Activated CD8-positive, alpha-beta memory T cell treated with anti-CD3 and anti-CD28 coated beads, Interleukin-2, amount 10 ng/mL, durations not matched to agents 7 days and 5 days (primary cell): ENCODE results near the gene ZNF730. TPM values are rescaled to one million over a fixed set of nuclear protein-coding genes. Genes with fewer than 3 reads are reported as not detected.
"Not testable (repeated sequence)": the region's sequence is repeated elsewhere in the genome, so short reads cannot be mapped to it uniquely, and the experiment has no call there.

Experiments
- ATAC-seq: fragments of 150-1000 bp; cut with Tn5 transposase; one replicate; pipeline ENCODE4 v1.10.0; 2021; ENCODE audit warnings: moderate library complexity
- CTCF ChIA-PET: fragments of 350-600 bp; sonication (Branson Sonifier 250); formaldehyde crosslinking; loops from one replicate; lab custom pipeline; 2021; ENCODE audit warnings: antibody characterized with exemption; lab: Charles Lee
- DNase-seq: peaks from one replicate; pipeline ENCODE4 v3.0.0-alpha.2; 2020
- H3K27ac Mint-ChIP-seq: one replicate; pipeline ENCODE4 v1.8.0; 2021; ENCODE audit warnings: mild to moderate bottlenecking, mixed read lengths
- H3K27me3 Mint-ChIP-seq: one replicate; pipeline ENCODE4 v1.8.0; 2021; ENCODE audit warnings: mixed read lengths
- H3K36me3 Mint-ChIP-seq: one replicate; pipeline ENCODE4 v1.8.0; 2021; ENCODE audit warnings: mild to moderate bottlenecking, mixed read lengths
- H3K4me1 Mint-ChIP-seq: one replicate; pipeline ENCODE4 v1.8.0; 2021; ENCODE audit warnings: mixed read lengths
- H3K4me3 Mint-ChIP-seq: one replicate; pipeline ENCODE4 v1.8.0; 2021; ENCODE audit warnings: mild to moderate bottlenecking, moderate library complexity, mixed read lengths
- H3K9me3 Mint-ChIP-seq: one replicate; pipeline ENCODE4 v1.8.0; 2022; ENCODE audit warnings: low read depth, mixed read lengths
- total RNA-seq, 2 experiments: library from RNA; stranded (reverse); gene quantifications; one replicate each; pipeline ENCODE4 v1.2.3, GENCODE V29; 2021

Gene ZNF730
- under 1 TPM; 0.45 to 0.50 TPM for total RNA-seq

DNA sequence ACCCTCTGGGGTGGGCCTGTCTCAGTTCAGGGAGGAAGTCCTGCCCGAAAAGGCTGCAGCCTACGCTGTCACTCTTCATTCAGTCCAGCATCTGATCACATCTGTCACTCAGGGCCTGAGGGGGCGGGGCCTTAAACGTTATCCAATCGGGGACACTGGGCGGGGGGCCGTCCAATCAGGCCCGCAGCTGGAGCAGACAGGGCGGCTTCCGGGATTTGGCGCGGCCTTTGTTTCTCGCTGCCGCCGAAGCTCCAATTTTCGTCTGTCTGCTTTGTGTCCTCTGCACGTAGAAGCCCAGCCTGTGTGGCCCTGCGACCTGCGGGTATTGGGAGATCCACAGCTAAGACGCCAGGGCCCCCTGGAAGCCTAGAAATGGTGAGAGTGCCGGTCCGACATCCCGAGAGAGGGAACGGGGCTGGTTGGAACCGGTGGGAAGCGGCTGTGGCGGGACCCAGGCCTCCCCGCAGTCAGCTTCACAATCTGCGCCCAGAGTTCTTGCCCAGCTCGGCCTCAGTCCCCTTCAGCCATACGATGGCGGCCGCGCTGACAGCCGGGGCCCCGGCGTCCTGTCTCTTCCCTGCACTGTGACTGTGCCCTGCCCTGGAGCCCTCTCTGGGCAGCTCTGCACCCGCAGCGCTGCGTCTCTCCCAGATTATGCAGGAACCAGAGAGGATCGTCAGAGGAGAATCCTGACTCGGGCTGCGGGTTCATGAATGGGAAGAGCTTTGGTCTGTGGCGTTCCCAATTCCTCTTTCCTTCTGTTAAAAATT, at the start of gene ZNF730:
TSS of gene ZNF730 (plus strand) at position 224 of the 770 bp plus-strand sequence. CDS start at position 373, 149 bp downstream.
- peaks cover 13% of the 10 kb centered on the region for H3K9me3 Mint-ChIP-seq
- peaks cover 7% of the 10 kb centered on the region for H3K36me3 Mint-ChIP-seq
- DNase-seq (no peak), ATAC-seq (peak; percentile 33)
- peak within 1 kb of the TSS; percentile 40 for H3K27ac Mint-ChIP-seq
- no peaks in the 10 kb centered on the region for H3K4me1 Mint-ChIP-seq
- H3K27me3 Mint-ChIP-seq: no peaks in the 10 kb centered on the region
- CTCF ChIA-PET: no interaction called here
- peak within 1 kb of the TSS; percentile 65 for H3K4me3 Mint-ChIP-seq

GRCh38 chr19:23070353-23071146, 46.3 kb upstream of the ZNF730 start:
- Mint-ChIP-seq H3K4me1 (no peaks in the 10 kb centered on the region), H3K9me3 (peaks cover 32% of the 10 kb centered on the region), H3K36me3 (peaks cover 1% of the 10 kb centered on the region), H3K27me3 (peaks cover 3% of the 10 kb centered on the region), H3K27ac (no peak overlapping the region), H3K4me3 (no peak overlapping the region)
- CTCF ChIA-PET: no interaction called here
- ATAC-seq (no peak), DNase-seq (no peak)

DNA sequence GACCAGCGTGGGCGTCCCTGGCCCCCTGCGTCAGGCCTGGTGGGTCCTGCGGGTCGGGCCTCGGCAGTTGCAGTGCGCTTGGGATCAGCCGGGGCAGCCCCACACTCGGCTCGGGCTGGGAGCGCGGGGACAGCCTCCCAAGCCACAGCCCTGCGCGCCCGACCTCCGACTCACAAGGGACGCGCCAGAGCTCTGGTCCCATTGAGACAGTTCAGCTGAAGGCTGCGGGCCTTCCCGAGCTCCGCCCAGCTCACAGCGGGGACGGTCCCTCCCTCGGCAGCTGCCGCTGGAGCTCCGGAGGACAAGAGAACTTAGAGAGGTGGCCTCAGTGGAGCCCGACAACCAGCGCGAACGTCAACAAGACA, 45.7 kb upstream of the ZNF730 start:
- Mint-ChIP-seq H3K9me3 (peaks cover 31% of the 10 kb centered on the region), H3K4me3 (no peak overlapping the region), H3K36me3 (peaks cover 4% of the 10 kb centered on the region), H3K27me3 (peaks cover 3% of the 10 kb centered on the region), H3K4me1 (no peaks in the 10 kb centered on the region), H3K27ac (no peak overlapping the region)
- CTCF ChIA-PET: no interaction called here
- no peak for ATAC-seq
- no peak for DNase-seq

GRCh38 chr19:23075031-23075733, 41.6 kb upstream of the ZNF730 start:
- H3K27me3 Mint-ChIP-seq: peaks cover 3% of the 10 kb centered on the region
- CTCF ChIA-PET: no interaction called here
- ATAC-seq (no peak), DNase-seq (no peak)
- no peaks in the 10 kb centered on the region for H3K4me1 Mint-ChIP-seq
- H3K4me3 Mint-ChIP-seq: peak overlapping the region; percentile 41
- H3K27ac Mint-ChIP-seq: peak overlapping the region; percentile 43
- peaks cover 28% of the 10 kb centered on the region for H3K9me3 Mint-ChIP-seq
- peaks cover 6% of the 10 kb centered on the region for H3K36me3 Mint-ChIP-seq

GRCh38 chr19:23077776-23078175, 39.0 kb upstream of the ZNF730 start:
- not testable (repeated sequence) for H3K27me3 Mint-ChIP-seq

GRCh38 chr19:23093832-23094231, 23.0 kb upstream of the ZNF730 start:
- CTCF ChIA-PET: no interaction called here
- Mint-ChIP-seq H3K36me3 (peaks cover 6% of the 10 kb centered on the region), H3K9me3 (peaks cover 52% of the 10 kb centered on the region), H3K4me3 (no peak overlapping the region), H3K4me1 (no peaks in the 10 kb centered on the region), H3K27me3 (no peaks in the 10 kb centered on the region), H3K27ac (no peak overlapping the region)
- no peak for ATAC-seq
- no peak for DNase-seq

More at GRCh38 chr19:23077776-23078175, 39.0 kb upstream of the ZNF730 start:
- peaks cover 23% of the 10 kb centered on the region for H3K9me3 Mint-ChIP-seq
- H3K4me1 Mint-ChIP-seq, H3K36me3 Mint-ChIP-seq, H3K27ac Mint-ChIP-seq, H3K4me3 Mint-ChIP-seq, CTCF ChIA-PET, DNase-seq, ATAC-seq: not testable (repeated sequence)

GRCh38 chr19:23095418-23095817, 21.4 kb upstream of the ZNF730 start:
- H3K4me3 Mint-ChIP-seq: no peak overlapping the region
- H3K27ac Mint-ChIP-seq: no peak overlapping the region
- no peak for DNase-seq
- CTCF ChIA-PET: no interaction called here
- no peak for ATAC-seq
- peaks cover 50% of the 10 kb centered on the region for H3K9me3 Mint-ChIP-seq
- no peaks in the 10 kb centered on the region for H3K4me1 Mint-ChIP-seq
- H3K36me3 Mint-ChIP-seq: peaks cover 3% of the 10 kb centered on the region
- H3K27me3 Mint-ChIP-seq: no peaks in the 10 kb centered on the region

GRCh38 chr19:23098286-23098685, 18.5 kb upstream of the ZNF730 start:
- CTCF ChIA-PET: no interaction called here
- H3K27me3 Mint-ChIP-seq: no peaks in the 10 kb centered on the region
- no peak for DNase-seq
- peaks cover 59% of the 10 kb centered on the region for H3K9me3 Mint-ChIP-seq
- H3K4me1 Mint-ChIP-seq: no peaks in the 10 kb centered on the region
- ATAC-seq: no peak
- no peak overlapping the region for H3K4me3 Mint-ChIP-seq
- no peaks in the 10 kb centered on the region for H3K36me3 Mint-ChIP-seq
- no peak overlapping the region for H3K27ac Mint-ChIP-seq

- Mint-ChIP-seq H3K27ac (no peak overlapping the region), H3K27me3 (no peaks in the 10 kb centered on the region), H3K4me3 (no peak overlapping the region), H3K4me1 (no peaks in the 10 kb centered on the region), H3K9me3 (peaks cover 56% of the 10 kb centered on the region), H3K36me3 (no peaks in the 10 kb centered on the region)
- CTCF ChIA-PET: no interaction called here
- no peak for DNase-seq
- no peak for ATAC-seq
Measured at GRCh38 chr19:23098988-23099387, 17.8 kb upstream of the ZNF730 start.

- CTCF ChIA-PET: no interaction called here
- Mint-ChIP-seq H3K4me1 (no peaks in the 10 kb centered on the region), H3K4me3 (no peak overlapping the region), H3K27ac (no peak overlapping the region), H3K36me3 (no peaks in the 10 kb centered on the region), H3K9me3 (peaks cover 53% of the 10 kb centered on the region), H3K27me3 (no peaks in the 10 kb centered on the region)
- no peak for DNase-seq
- no peak for ATAC-seq
Measured at GRCh38 chr19:23099966-23100365, 16.9 kb upstream of the ZNF730 start.

DNA sequence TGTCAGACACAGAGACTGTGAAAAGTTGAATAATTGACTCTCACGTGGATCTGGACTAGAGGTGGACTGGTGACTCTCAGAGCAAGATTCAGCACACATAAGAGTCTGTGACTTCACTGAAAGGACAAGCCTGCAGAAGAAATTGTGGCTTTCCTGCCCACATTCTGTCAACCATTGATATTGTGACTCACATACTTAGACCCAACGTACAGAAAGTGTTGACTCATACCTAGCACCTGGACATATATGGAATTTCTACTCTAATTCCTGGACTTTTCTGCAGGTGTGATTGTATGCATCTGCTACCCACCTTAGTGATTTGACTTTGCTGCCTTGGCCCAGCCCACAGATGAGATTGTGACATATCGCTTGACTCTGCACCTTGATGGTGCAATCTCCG, 15.6 kb upstream of the ZNF730 start:
- H3K9me3 Mint-ChIP-seq: peaks cover 46% of the 10 kb centered on the region
- H3K4me1 Mint-ChIP-seq: no peaks in the 10 kb centered on the region
- H3K27me3 Mint-ChIP-seq: no peaks in the 10 kb centered on the region
- ATAC-seq (no peak), DNase-seq (no peak)
- no peak overlapping the region for H3K4me3 Mint-ChIP-seq
- CTCF ChIA-PET: no interaction called here
- no peaks in the 10 kb centered on the region for H3K36me3 Mint-ChIP-seq
- H3K27ac Mint-ChIP-seq: no peak overlapping the region

- Mint-ChIP-seq H3K4me3 (no peak overlapping the region), H3K27me3 (no peaks in the 10 kb centered on the region), H3K9me3 (peaks cover 13% of the 10 kb centered on the region), H3K36me3 (peaks cover 7% of the 10 kb centered on the region), H3K27ac (no peak overlapping the region), H3K4me1 (no peaks in the 10 kb centered on the region)
- no peak for DNase-seq
- ATAC-seq: no peak
- CTCF ChIA-PET: no interaction called here
Measured at GRCh38 chr19:23118400-23118799, 1.6 kb downstream of the ZNF730 start.

- H3K27ac Mint-ChIP-seq, H3K36me3 Mint-ChIP-seq, H3K27me3 Mint-ChIP-seq, DNase-seq, H3K4me3 Mint-ChIP-seq, H3K9me3 Mint-ChIP-seq, H3K4me1 Mint-ChIP-seq, CTCF ChIA-PET, ATAC-seq: not testable (repeated sequence)
Measured at GRCh38 chr19:23134211-23134610, 17.4 kb downstream of the ZNF730 start.
